SK-N-MC (cell line): ENCODE measurements around the gene SWAP70.

Experiments used
- EZH2 ChIP-seq: fragments of 200-600 bp; sonication (generic); IDR thresholded peaks from one replicate; pipeline ENCODE4 v1.6.1; 2017; ENCODE audit warnings: antibody characterized with exemption
- FOXP2 ChIP-seq: optimal IDR thresholded peaks from 2 replicates; pipeline ENCODE3; 2011; ENCODE audit warnings: mild to moderate bottlenecking, moderate library complexity; ENCODE audit not compliant: insufficient read depth; ENCODE audit errors: extremely low read length, control extremely low read depth
- POLR2AphosphoS5 ChIP-seq: IDR thresholded peaks from 2 replicates; pipeline ENCODE4 v1.6.1; 2012; ENCODE audit warnings: mild to moderate bottlenecking, low read depth, low read length, borderline replicate concordance

GRCh38 chr11:9619004-9619403 lies 44.9 kb upstream of the SWAP70 start:
- TF ChIP-seq FOXP2 = no peak
- no peak for TF ChIP-seq POLR2AphosphoS5
- no peak for TF ChIP-seq EZH2
